T-helper 1 cell treated with Interleukin-12 subunit alpha and Interleukin-12 subunit beta and Interleukin-4 antibody, amounts not matched to agents 30 ng/mL and 1 ng/mL, for 36 hours (primary cell): ENCODE measurements around the gene SPINT1. TPM values are rescaled to one million over a fixed set of nuclear protein-coding genes. Genes with fewer than 3 reads are reported as not detected.

ENCODE experiments used
- intact Hi-C: fragments of 100-400 bp; cut with micrococcal nuclease; formaldehyde crosslinking; loops from one replicate; pipeline ENCODE4 v1.15.1; 2024
- total RNA-seq: library from RNA; stranded (reverse); gene quantifications from 2 replicates; pipeline ENCODE4 v1.2.3, GENCODE V29; 2022

The SPINT1 gene
- total RNA-seq, 1 donor from 2014 or later, result 4.7 TPM

DNA sequence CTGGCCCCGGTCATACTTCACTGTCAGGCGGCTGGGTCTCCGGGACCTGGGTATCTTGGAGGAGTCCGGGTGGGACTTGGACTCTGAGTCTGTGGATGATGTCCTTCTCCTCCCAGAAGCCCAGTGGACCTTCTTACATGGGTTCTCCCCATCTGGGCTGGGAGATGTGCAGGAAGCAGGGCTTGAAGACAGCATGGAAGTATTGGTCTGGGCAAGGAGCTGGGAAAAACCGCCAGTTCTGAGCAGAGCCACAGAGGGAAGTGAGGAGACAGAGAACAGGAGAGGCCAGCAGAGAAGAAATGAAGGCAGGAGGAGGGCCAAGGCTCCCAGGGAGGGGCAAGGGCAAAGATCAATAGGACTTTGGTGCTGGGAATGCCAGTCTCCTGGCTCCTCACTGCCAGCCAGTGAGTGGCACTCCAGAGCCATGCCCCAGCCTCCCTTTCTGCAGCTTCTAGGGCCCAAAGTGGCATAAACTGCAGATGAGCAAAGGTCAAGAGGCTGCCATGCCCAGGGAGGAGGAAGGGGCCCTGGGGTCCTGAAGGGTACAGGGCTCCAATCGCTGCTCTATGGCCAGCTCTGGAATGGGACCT lies 15.3 kb upstream of the SPINT1 start, which contains the start of gene PPP1R14D:
PPP1R14D (minus strand) TSS at position 262 of the 590 bp plus-strand sequence; CDS start at position 195, 67 bp downstream.
- intact Hi-C loops, result no loop called here

DNA sequence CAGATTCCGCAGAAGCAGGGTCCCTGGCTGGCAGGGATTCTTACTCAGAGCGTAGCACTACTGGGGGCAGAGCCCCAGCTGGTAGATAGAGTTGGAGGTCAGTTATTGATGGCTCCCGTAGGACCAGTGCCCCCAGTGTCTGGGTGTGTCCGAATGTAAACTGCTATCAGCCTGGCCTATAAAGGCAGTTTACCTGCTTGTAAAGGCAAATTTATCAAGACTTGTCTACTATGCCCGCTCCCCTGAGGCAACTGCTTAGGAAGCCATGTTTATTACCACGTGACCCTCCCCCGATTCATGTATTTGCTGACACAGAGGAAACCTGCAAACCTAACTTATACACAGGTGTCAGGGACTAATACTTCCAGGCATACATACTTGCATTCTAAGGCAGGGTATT lies 14.7 kb upstream of the SPINT1 start:
- intact Hi-C loops, result no loop called here

DNA sequence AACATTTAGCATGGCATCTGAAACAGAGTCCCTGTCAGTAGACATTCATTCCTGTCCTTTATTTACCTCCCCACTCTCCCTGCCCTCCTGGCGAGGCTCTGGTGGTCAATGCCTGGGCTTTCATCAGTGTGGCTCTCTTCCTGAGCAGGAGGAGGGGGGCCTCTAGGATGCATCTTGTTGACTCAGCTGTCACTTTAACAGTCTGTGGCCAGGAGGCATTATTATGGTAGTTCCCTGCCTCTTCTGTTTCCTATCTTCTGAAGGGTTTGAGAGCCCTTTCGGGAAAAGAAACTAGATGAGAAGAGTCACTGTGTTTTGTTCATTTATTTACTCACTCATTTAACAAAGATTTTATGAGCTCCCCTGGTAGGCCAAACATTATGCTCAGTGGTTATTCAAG lies 13.0 kb upstream of the SPINT1 start:
- intact Hi-C loops, result no loop called here

DNA sequence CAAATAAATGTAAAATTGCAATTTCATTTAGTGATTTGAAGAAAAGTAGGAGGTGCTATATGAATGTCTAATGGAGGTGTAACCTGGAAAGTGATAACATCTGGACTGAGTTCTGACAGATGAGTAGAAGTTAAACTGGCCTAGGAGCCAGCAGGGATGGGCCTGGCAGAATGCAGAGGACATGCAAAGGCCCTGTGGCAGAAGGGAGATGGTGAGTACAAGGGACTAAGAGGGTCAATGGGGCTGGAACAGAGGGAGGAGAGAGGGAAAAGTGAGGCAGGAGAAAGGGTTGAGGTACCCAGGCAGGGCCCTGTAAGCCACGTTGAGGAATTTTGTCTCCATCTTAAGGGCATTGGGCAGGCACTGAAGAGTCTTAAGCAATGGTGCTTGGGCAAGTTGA lies 12.0 kb upstream of the SPINT1 start:
- intact Hi-C loops, result no loop called here

DNA sequence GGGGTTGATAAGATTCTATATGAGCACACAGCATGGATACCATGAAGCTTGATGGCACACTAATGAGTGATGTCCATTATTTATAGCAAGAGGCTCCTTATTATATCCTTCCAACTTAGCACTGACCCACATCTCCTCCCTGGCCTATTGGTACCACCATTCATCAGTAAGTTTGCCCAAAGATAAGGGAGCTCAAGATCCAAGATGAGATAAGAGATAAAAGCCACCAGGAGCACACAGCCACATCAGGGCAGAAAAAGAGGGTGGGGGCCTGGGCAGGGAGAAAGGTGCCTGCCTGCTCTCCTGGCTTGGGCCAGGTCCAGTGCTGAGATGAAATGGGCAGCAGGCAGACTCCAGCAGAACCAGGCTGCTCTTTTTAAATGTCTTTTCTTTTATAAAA lies 10.9 kb upstream of the SPINT1 start:
- intact Hi-C loops, result no loop called here

DNA sequence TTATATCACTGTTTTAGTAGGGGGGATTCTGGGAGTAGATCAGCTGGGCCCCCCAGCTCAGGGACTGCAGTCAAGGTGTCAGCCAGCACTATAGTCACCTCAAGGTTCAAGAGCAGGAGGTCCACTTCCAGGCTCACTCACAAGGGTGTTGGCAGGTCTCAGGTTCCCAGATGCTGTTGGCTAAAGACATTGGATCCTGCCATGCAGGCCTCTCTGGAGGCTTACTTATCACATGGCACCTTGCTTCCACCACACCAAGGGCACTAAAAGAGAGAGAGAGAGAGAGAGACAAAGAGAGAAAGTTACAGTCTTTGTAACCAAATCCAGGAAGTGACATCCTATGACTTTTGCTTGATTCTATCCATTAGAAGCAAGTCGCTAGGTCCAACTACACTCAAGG lies 7.8 kb upstream of the SPINT1 start:
- intact Hi-C loops, result no loop called here

DNA sequence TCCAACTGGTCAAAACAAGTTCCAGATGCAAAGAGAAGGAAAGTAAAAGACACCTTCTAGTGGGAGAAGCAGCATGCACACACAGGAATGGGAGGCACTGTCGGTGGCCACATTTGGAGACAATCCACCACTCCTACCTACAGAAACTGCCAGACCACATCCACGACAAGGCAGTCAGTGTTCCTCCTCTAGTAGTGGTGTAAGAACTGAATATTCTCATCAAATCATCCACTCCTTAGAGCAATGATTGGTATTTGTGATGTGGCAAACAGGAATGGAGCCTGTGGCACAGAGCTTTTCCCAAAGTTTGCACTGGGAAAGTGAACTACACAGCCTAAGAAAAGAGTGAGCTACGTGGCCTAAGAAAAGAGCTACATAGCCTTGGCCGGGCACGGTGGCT lies 5.1 kb upstream of the SPINT1 start:
- intact Hi-C loops, result no loop called here

DNA sequence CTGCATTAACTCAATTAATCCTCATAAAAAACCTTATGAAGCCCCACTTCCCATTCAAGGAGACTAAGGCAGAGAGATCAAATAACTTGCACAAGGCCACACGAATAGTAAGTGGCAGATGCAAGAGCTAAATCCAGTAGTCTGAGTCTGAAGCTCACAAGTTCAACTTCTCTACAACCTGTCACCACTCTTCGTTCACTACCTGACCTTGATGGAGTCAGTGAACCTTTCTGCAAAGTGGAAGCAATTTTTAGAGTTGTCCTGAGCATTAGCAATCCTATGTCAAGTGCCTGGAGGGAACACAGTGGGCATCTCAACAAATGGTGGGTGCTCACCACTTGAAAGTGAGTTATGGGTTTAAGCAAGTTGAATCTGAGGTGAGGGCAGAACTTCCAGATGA lies 2.1 kb upstream of the SPINT1 start:
- intact Hi-C loops, result no loop called here

DNA sequence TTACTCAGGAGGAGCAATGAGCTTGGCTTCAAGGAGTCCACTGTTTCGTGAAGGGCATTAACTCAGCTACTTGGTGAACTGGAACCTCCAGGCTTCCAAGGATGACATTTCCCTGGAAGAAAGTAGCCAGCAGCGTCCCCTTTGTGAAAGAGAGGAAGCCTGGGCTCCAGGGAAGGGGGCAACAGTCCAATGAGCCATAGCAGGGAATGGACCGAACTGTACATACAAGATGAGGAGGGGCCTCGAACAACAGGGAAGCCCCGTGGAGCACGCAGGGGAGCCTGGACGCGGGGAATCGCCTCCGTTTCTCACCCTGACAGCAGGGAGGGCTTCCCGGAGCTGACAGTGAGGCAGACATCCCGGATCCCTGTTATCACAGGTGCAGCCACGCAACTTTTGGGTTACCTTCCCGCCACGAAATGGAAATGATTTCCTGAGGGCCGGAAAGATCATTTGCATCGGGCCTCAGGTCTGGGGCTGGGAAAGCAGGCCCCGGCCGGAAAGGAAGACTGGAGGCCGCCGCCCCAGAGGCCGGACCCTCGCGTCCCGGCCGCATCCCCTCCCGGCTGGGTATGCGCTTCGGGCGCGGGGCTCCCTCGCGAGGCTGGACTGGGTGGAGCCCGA lies 475 bp upstream of the SPINT1 start:
- intact Hi-C loops, result no loop called here

DNA sequence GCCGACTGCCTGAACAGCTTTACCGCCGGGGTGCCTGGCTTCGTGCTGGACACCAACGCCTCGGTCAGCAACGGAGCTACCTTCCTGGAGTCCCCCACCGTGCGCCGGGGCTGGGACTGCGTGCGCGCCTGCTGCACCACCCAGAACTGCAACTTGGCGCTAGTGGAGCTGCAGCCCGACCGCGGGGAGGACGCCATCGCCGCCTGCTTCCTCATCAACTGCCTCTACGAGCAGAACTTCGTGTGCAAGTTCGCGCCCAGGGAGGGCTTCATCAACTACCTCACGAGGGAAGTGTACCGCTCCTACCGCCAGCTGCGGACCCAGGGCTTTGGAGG lies 815 bp downstream of the SPINT1 start:
- intact Hi-C loops, result loop anchor here (2.0 kb wide), 1 partner anchor 14 kb away; no protein-coding TSS in a partner anchor

DNA sequence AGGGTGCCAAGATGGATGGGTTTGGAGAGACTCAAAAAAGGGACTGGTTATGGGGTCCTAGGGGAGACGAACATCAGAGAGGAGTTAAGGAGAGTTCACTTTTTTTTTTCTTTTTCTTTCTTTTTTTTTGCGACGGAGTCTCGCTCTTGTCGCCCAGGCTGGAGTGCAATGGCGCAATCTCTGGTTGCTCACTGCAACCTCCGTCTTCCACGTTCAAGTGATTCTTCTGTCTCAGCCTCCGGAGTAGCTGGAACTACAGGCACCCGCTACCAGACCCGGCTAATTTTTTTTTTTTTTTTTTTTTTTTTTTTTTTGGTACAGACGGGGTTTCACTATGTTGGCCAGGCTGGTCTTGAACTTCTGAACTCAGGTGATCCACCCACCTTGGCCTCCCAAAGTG lies 1.2 kb downstream of the SPINT1 start:
- intact Hi-C loops, result loop anchor here (2.0 kb wide), 1 partner anchor 14 kb away; no protein-coding TSS in a partner anchor

DNA sequence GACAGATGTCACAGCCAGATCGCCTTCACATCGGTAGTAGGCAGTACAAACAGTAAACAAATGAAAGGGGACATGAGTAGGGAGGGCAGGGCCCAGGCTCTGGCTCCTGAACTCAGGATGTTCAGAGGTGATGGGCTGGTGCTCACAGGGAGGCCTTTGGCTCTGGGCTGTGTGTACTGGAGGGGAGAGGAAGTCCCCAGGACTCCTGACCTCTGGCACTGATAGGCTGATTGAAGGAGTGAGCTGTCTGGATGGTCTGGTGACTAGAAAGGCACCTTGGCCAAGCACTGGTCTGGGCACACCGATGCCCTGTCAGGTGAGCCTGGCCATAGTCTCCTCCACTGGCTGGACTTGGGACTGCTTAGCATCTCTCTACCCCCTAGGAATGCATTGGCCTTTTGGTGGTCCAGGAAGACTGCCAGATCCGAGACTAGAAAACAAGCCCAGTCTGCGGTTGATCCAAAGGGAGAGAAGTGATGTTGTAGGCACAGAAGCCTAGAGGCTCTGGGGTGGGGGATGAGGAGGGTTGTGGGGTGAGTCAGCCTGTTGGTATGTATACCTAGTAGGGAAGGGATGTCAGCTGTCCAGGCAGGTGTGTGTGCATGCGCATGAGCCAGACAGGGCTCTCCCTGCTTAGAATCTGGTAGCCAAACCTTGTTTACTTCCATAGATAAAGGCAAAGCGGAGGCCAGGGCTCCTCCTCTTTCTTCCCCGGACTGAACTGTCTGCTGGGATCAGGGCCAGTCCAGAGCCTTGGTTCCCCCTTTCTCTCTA lies 1.9 kb downstream of the SPINT1 start:
- intact Hi-C loops, result loop anchor here (2.0 kb wide), 1 partner anchor 13 kb away; no protein-coding TSS in a partner anchor

DNA sequence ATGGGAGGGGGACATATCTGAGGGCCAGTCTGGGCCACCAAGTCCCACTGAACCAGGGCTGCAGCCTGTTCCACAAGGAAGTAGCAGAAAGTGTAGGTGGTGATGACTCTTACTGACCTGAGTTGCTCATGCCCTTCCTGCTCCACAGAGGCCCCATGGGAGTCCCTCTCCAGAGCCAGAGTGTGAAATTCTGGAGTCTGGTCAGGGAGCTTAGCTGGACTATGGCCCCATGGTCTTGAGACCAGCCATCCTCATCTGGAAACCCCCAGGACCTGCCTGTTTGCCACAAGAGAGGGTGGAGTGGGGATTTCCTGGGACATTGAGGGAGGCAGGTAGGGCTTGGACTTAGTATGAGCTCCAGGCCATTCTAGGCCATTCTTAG lies 3.0 kb downstream of the SPINT1 start:
- intact Hi-C loops, result no loop called here

DNA sequence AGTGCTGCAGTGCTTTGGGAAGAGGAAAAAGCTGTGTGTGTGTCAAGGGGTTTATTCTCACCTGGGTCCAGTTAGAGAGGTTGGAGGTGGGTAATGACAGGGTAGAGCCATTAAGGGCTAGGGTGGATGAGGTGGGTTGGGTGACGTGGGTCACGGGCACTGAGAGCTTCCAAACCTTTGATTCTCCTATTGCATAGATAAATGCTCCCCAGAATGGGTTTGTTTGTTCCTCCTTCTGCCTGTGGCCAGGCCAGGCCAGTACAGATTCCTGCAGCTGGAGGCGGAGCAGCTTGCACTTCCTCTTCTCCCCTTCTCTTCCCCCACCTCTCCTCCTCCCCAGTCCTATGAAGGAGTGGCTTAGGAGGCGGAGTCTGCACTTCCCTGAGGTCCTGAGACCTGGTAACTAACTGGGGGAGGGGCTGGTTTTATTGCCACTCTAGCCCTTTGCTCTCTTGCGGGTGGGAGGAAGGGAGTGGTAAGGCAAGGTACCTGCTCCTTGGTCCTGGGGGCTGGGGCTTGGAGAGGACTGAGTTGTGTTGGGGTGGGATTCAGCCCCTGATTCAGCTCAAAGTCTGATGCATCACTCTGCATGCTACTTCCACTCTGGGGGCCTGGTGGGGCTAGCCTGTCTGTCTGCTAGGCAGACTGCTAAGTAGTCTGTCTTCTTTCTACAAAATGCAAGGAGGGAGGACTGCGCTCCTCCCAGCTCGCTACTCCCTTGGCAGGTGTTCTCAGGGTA lies 3.5 kb downstream of the SPINT1 start:
- intact Hi-C loops, result no loop called here

DNA sequence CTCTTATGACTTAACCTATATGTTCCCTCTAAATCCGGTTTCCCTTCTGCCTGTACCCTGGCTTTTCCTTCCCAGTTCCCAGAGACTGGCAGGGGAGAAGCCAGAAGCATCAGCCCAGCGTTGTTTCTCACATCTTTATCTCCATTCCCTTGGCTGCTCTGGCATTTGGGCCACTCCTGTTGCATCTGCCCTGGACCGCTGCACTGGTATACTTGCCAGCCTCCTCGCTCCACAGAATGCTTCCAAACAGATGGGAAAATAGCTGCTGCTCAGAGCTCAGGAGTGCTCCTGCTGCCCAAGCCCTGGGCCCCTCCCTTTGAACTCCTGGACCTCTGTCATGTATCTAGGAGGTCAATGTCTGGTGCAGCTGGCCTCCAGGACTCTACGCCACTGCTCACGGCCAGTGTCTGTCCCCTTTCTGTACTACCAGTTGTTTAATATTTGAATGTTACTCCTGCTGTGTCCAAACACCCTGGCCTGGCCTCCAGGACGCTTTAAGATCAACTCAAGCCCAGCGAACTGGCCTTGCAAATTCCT lies 6.8 kb downstream of the SPINT1 start:
- intact Hi-C loops, result no loop called here

DNA sequence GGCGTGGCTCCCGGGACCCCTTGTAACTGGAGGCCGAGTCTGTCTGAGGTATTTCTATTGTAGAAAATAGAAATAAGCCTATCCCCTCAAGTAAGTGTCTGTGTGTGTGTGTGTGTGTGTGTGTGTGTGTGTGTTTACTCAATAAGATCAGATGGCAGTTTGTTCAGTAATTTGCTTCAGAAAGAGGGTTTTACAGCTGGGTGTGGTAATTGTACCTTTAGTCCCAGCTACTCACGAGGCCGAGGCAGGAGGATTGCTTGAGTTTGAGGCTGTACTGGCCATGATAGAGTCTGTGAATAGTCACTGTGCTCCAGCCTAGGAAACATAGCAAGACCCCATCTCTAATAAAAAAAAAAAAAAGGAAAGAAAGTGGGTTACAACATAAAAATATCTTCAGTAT lies 8.7 kb downstream of the SPINT1 start:
- intact Hi-C loops, result no loop called here

DNA sequence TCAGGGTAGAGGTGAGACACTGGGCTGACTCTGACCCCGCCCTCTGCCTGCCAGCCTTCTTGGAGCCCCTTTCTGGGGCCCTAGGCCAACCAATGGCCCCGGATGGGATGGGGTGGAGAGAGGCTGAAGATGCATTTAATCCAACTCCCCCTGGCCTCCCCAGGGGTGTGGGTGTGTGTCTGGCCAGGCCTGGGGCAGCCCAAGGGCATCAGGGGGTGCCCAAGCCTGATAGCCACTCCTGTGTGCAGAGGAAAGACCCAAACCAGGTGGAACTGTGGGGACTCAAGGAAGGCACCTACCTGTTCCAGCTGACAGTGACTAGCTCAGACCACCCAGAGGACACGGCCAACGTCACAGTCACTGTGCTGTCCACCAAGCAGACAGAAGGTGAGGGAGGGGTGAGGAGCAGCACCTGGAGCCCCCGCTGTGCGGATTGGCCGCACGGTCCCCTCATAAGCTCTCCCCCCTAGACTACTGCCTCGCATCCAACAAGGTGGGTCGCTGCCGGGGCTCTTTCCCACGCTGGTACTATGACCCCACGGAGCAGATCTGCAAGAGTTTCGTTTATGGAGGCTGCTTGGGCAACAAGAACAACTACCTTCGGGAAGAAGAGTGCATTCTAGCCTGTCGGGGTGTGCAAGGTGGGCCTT lies 9.5 kb downstream of the SPINT1 start:
- intact Hi-C loops, result no loop called here

DNA sequence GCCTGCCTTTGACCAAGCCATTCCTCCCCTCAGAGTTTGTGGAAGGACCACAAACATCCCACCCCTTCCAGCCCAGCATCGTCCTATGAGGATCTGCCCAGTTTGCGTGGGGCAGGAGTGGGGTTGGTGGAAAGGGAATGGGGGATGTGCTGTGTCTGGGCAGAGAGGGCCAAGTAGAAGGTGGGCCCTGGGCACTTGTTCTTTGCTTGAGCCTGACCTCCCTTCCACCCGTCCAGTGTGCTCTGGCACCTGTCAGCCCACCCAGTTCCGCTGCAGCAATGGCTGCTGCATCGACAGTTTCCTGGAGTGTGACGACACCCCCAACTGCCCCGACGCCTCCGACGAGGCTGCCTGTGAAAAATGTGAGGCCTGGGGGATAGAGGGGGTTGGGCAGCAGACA lies 10.3 kb downstream of the SPINT1 start:
- intact Hi-C loops, result no loop called here

DNA sequence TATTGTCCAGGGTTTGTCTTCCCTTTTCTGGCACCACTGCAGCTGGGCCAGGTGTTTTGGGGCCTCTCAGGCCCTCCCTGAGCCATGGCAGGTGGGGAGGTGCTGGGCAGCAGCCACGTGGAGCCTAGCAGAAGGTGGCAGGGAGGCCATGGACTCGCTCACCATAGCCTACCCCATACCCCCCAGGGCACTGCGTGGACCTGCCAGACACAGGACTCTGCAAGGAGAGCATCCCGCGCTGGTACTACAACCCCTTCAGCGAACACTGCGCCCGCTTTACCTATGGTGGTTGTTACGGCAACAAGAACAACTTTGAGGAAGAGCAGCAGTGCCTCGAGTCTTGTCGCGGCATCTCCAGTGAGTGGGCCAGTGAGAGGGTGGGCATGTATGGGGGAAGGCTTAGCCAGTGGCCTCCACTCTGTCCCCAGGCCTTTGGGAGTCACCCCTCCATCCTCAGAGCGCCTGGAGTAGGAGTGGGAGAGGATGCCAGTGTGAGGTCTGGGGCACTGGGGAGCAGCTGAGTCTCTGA lies 11.9 kb downstream of the SPINT1 start:
- intact Hi-C loops, result no loop called here

DNA sequence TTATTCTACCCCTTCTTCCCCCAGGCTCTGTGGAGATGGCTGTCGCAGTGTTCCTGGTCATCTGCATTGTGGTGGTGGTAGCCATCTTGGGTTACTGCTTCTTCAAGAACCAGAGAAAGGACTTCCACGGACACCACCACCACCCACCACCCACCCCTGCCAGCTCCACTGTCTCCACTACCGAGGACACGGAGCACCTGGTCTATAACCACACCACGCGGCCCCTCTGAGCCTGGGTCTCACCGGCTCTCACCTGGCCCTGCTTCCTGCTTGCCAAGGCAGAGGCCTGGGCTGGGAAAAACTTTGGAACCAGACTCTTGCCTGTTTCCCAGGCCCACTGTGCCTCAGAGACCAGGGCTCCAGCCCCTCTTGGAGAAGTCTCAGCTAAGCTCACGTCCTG lies 12.9 kb downstream of the SPINT1 start:
- intact Hi-C loops, result loop anchor here (1.0 kb wide), 3 partner anchors 38 to 329 kb away; partner anchors contain the start of gene VPS18
